Stimulated activated CD4-positive, alpha-beta T cell treated with anti-CD3 and anti-CD28 coated beads, Interleukin-12 subunit alpha, Interleukin-12 subunit beta, amount 100 ng/mL, for 24 hours (primary cell): ENCODE measurements around the gene A3GALT2.
"Not testable (repeated sequence)": the region's sequence is repeated elsewhere in the genome, so short reads cannot be mapped to it uniquely, and the experiment has no call there.

Source experiments
- DNase-seq, 2 experiments: peaks; one replicate each; pipeline ENCODE4 v3.0.0-alpha.2; 2020; ENCODE audit warnings: low read depth in 2 of 2

A3GALT2 gene

DNA sequence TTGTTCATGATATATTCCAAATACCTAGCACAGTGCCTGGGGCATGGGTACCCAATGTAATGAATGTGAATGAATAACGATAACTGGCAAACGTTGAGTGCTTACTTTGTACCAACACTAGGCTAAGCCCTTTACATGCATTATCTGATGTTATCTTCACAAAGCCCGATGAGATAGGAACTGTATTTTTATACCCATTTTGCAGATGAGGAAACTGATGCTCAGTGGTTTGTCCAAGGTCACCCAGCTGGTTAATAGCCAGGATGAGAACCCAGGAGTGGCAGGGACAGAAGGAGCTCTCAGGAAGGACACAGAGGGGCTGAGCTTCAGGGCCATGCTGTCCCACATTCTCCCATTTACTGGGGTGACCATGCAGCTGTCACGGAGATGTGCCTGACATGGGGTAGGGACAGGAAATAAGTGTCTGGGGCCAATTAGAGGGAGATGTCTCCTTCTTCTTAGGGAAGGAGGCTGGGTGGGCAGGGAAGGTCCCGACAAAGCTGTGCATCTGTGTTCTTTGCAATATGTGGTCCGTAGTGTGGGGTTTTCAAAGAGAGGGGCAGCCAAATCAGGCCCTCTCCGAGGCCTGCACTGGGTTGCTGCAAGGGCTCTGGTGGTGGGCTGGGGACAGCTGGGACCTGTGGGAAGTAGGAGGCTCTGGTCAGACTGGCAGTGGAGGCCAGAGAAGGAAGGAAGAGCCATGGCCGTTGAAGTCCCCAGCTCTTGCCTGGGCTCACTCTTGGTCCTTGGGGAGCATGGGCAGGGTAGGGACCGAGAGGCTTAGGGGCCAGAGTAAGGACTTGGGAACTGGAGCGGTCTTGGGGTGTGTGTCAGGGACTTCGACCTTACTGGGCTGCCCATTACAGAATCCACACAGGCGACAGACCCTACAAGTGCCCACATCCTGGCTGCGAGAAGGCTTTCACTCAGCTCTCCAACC lies 26.6 kb downstream of the A3GALT2 start:
- DNase-seq, result no peak

DNA sequence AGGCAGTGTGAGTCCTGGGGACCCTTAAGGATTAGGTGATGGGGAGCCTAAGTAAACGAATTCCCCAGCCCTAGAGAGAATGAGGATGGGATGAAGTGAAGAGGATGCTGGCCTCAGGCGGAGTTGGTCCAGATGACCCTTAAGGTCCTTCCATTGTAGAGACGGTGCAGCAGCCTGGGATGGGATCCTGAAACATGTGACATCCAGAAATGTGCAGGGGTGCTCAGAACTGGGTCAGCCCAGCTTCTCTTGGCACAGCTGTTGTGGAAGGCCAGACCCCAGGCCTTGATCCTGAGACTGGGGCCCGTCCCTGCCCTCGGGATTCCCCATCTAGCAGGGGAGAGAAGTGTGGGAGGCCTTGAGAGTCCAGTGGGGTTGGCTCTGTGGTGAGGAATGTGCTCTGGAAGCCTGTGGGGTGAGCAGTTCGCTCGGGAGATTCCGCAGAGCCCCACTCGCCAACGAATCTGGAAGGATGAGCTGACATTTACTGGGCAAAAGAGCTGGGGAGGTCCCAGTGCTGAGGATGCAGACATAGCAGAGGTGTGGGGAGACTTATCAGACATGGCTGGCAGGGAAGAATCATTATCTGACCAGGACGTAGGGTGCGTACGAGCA lies 28.1 kb downstream of the A3GALT2 start:
- DNase-seq, result no peak

DNA sequence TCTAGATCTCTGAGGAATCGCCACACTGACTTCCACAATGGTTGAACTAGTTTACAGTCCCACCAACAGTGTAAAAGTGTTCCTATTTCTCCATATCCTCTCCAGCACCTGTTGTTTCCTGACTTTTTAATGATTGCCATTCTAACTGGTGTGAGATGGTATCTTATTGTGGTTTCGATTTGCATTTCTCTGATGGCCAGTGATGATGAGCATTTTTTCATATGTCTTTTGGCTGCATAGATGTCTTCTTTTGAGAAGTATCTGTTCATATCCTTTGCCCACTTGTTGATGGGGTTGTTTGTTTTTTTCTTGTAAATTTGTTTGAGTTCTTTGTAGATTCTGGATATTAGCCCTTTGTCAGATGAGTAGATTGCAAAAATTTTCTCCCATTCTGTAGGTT lies 30.3 kb downstream of the A3GALT2 start:
- not testable (repeated sequence) for DNase-seq

DNA sequence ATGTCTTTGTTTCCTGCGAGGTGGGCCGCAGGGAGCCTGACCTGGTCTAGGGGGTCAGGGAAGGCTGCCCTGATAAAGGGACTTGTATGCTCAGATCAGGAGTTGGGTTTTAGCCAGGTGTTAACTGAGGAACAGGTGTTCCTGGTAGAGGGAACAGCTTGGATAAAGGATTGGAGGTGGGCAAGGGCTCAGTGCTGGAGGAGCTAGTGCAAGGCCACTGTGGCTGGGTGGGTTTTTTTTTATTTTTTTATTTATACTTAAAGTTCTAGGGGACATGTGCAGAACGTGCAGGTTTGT lies 31.1 kb downstream of the A3GALT2 start:
- DNase-seq, result no peak

DNA sequence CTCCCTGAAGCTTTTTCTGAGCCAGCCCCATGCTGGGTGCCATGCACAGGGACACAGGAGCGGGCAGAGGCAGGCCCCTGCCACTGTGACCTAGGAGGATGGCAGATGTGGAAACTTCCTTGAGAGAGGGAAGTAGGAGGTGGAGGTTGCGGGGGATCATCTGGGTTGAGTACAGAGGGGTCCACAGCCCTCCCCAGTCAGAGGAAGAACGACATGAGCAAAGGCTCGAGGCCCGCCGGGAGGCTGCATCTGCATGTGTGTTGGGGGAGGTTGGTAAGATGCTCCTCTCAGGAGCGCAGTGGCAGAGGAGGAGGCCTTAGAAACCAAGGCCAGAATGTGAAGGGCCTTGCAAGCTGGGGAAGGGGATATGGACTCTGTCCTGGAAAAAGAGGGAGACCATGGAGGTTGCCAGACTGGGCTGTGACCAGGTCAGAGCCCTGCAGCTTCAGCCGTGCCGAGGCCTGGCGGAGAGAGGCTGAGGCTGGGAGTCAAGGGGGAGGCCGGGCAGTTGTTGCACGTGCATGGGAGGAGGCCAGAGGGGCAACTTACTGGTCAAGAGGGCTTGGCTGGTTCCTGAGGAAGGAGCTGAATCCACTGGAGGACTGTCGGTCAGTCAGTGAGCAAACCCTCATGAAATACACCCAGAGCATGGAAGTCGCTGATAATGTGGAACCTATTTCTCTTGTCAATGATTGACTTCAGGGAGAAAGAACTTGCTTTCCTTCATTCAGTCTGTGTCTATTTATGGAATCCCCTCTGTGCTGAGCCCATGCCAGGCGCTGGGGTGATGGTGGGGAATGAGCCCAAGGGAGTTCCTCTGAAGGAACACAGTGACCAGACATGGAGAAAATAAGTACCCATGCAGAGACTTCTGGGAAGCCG lies 31.7 kb downstream of the A3GALT2 start:
- no peak for DNase-seq

DNA sequence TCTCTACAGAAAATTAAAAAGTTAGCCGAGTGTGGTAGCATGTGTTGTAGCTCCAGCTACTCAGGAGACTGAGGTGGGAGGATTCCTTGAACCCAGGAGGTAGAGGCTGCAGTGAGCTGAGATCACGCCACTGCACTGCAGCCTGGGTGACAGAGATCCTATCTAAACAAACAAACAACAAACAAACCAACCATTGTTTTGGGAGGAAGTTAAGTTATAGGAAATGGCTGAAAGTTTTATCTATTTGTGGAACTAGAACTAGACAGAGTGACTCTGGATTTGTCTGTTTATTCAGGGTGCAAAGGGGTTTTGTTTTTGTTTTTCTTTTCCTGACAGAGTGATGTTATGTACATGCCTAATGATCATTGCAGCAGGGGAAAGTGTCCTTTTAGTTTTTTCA lies 33.6 kb downstream of the A3GALT2 start:
- no peak for DNase-seq

DNA sequence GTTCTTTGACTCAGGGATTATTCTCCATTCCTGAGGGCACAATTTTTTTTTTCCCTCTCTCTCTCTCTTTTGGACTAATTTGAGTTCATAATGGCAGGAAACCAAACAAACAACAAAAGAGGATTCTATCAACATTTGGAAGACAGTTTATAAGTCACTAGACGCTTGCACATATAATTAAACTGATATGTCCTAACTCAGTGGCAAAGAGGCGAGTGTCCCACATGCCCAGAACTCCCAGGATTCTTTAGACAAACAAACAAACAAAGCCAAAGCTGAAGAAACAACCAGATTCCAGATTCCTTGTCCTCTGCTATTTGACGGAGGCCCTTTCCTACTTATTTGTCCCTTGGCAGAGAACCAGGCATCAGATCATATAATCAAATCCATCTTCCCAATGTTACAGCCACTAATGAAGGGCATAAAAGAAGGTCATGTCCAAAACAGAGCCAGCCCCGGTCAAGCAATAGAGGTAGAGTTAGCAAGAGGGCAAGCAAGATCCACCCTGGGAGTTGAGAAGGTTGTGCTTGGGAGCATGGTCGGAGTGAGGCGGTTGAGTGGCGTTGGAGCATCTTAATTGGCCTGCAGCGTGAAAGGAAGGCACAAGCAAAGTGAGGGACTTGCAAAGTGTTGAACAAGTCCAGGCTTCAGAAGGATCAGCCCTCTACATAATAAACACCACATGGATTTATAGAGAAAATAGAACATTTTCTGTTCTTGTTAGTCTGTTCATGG lies 34.3 kb downstream of the A3GALT2 start:
- no peak for DNase-seq

DNA sequence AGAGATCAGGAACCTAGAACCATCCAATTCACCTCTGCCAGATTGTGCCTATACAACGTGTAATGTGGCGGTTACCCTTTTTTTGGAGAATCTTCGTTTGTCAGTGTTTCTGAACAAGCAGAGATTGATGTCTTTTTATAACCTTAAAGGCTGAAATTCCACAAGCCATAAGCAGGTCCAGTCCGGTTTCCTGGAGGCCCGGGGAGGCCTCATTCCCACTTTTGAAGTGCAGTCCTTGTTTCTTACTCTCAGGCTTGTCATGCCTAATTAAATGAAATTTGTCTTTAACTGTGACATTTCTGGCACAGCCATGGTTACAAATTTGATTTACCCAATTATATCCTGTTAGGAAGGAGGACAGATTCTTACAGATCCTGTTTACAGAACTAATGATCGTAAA lies 36.8 kb downstream of the A3GALT2 start:
- no peak for DNase-seq

DNA sequence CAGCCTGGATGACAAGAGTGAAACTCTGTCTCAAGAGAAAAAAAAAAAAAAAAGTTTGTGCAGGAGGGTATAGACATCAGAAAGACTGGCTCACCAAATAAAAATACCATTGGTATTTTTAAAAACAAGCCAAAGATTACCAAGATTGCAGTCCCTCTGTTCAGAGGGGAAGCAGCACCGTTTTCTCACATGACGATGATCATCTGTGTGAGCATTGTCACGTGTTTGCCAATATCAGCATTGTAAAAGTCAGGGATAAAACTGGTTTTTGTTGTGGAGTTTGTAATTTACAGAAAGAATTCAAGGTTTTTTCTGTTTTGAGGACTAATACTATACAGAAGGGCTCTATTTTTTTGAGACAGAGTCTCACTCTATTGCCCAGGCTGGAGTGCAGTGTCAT lies 38.1 kb downstream of the A3GALT2 start:
- DNase-seq, result no peak

DNA sequence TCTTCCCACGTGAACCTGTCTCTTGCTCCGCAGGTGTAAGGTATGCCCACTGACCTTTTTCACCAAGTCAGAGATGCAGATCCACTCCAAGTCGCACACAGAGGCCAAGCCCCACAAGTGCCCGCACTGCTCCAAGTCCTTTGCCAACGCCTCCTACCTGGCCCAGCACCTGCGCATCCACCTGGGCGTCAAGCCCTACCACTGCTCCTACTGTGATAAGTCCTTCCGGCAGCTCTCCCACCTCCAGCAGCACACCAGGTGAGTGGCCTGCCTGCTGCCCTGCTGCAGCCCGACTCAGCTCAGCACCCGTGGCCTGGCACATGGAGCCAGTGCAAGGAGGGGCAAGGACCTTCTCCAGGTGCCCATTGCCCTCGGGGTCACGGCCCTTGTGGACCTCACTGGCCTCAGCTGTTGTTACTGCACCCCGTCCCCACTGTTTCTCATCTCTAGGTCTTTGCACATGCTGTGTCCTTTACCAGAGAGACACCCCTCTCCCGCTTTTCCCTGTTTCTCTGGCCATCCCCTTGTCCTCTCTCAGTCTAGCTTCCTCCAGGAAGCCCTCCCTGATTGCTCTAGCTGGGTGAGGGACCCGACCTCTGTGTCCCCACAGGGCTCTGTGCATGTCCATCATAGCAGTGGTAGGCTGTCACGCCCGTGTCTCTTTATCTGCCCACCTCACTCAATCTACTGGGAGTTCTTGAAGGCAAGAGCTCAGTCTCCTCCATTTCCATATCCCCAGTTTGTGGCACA lies 39.2 kb downstream of the A3GALT2 start:
- no peak for DNase-seq

DNA sequence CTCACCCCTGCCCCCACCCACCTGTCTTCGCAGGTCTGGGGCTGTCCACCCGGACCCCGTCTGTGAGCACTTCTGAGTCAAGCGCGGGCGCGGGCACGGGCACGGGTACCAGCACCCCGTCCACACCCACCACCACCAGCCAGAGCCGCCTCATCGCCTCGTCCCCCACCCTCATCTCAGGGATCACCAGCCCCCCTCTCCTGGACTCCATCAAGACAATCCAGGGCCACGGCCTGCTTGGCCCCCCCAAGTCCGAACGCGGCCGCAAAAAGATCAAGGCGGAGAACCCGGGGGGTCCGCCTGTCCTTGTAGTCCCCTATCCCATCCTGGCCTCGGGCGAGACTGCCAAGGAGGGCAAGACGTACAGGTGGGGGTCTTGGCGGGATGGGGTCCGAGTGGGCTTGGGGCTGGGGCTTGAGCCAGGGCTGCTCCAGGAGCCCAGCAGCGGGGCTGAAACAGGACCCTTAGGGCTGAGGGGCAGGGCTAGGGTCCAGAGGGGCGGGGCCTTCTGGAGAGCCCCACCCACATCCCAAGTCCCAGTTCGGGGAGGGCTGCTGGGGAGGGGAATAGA lies 40.7 kb downstream of the A3GALT2 start:
- DNase-seq, result no peak

DNA sequence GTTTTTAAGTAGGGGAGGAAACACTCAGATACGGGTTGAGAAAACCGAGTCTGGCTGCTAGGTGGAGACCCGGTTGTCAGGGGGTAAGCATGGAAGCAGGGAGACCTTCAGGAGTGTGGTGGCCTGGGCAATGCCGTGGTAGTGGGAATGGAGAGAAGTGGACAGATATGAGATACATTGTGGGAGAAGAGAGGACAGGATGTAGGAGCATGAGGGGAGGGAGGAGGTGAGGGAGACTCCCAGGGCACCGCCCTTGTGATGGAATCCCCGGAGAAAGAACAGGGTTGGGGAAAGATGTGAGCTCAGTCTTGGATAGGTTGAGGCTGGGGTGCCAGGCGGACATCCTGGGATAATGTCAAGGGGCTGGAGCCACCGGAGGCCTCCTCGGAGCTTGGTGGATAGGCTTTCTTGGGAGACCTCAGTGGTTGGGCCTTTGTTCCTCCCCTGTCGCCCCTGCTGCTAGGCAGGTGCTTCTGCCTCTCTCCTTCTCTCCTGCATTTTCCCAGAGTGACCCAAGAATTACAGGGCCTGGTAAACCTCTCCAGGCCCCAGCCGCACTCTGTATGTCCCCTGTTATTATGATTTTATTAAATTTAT lies 43.3 kb downstream of the A3GALT2 start:
- DNase-seq, result no peak

DNA sequence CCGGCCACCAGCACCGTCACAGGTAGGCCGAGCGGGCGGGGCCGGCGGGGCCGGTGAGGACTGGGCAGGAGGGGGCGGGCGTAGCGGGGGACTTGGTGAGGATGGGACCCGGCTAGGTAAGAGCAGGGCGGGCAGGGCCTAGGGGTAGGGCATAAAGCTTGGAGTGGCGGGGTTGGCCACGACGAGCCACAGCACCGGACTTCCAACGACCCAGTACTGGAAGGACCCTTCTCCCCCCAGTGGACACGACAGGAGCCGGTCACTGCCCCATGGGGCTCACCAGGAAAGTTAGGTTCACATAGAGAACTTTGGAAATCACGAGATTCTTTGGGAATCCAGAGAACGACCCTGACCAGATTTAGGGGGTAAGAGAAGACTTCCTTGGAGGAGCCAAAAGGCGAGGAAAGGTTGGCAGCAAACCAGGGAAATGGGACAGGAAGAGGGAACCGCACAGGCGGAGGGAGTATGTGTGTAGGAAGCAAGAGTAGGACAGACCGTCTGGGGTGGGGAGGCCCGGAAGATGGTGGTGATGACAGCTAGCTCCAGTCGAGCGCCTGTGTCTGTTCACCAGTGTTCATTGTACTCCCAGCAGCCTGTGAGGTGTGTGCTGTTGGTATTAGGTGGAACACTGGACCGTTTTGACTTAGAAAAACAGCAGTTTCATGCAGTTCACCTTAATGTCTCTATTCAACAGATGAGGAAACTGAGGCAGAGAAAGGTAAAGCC lies 44.2 kb downstream of the A3GALT2 start:
- no peak for DNase-seq

DNA sequence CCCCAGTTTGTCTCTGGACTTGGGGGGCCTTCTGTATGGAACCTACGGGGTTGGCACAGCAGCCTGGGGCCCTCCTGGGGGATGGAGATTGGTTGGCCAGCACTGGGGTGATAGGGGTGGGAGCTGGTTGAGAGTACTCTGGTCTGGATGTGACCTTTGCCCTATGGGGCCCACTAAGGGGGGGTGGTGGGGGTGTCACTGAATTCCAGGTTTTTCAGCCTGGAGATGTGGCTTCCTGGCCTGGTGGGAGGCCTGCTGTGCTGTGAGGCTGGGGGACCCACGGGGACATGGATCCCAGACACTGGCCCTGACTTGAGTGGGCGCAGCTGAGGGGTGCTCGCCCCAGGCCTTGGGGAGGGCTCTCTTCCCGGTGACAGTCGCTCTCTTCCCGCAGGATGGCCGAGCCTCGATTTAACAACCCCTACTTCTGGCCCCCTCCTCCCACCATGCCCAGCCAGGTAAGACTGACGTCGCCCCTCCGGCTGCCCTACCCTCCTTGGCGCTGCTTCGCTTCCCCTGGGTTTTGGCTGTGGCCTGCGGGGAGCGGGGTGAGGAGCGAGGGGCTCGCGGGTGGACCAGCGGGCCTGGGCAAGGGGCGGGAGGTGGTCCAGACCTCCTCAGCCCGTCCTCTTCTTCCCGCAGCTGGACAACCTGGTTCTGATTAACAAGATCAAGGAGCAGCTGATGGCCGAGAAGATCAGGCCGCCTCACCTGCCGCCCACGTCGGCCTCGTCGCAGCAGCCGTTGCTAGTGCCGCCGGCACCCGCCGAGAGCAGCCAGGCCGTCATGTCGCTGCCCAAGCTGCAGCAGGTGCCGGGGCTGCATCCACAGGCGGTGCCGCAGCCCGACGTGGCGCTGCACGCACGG lies 45.0 kb downstream of the A3GALT2 start:
- no peak for DNase-seq

DNA sequence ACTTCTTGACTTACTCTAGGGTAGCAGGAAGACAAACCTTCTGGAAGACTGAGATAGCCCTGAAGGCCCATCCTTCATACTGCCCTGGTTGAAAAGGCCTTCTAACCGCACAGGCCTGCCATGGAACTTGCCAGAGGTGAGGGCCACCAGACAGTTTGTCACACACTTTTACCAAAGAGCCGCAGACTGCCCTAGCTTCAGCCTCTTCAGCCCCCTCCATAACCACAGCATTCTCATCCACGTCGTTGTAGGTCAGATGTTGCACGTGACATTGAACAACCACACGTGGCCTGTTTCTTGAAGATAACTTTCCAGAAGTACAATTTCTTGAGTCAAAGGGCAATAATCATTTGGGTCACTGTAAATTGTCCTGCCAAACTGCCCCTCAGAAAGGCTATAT lies 45.7 kb downstream of the A3GALT2 start:
- DNase-seq, result no peak

DNA sequence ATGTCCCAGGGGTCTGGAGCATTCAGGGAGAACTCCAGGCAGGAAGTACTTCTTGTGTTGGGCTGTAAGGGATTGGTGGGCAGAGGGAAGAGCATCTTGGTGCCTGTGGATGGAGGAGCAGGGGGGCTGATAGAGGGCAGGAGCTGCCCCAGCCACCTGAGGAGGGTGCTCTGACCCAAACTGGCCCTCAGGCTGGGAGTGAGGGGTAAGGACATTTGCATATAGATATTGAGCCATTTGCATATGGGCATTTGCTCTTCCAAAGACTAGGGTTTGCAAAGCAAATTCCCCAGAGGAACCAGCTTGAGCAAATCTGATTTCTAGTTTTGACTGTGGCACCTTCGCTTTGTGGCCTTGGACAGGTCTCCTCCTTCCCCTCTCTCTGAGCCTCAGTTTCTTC lies 46.5 kb downstream of the A3GALT2 start:
- DNase-seq, result no peak

DNA sequence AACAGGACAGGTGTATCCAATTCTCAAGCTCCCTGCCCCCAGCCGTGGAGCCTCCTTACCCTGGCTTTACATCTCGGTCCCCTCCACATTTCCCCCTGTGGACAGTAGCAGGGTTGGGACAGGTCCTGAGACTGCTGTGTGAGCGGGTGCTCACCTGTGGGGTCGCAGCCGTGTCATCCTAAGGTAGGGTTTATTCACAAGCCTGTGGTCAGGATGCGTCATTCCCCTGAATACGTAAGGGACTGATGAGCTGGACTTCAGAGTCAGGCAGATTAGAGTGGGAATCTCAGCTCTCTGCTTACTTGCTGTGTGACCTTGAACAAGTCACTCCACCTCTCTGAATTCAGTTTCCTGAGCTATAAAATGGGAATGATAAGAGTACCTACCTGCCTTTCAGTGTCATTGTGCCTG lies 46.9 kb downstream of the A3GALT2 start:
- no peak for DNase-seq

DNA sequence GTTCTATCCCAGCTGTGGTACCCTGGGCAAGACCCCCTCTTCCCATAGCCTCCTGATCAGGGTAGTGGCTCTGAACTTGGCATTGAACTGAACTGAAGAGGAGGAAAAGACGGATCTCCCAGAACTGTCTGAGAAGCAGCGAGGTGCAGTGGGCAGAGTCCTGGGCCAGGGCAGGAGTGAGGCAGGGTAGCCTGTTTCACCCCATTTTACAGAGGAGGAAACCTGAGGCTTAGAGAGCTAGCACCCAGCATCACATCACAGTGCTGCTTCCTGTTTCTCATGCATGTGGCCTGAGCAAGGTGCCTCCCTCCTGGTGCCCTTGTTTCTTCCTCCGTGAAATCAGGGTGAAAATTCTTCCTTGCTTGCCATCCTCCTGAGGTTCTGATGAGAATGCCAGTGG lies 47.5 kb downstream of the A3GALT2 start:
- DNase-seq, result no peak

DNA sequence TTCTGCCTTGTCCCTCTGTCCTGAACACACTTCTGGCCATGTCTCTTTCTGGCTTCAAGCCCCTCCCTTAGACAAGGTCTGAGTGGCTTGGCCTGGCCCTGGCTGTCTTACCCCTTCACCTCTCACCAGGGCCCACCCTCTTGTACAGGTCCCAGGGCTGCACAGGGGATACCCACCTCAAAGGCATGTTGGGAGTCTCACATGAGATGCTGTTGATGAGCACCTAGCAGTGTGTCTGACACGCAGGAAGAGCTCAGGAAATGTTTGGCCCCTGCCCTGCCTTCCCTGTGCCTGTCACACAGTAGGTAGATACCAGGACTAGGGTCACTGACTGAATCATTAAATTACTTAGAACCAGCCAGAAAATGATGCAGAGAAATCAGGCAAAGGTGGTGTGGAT lies 48.0 kb downstream of the A3GALT2 start:
- no peak for DNase-seq
